C4-2B (cell line): ENCODE results near the gene UBE4A.

Source experiments
- H3K27ac ChIP-seq: fragments of 450-650 bp; 2 replicates; pipeline ENCODE4 v1.5.1; 2017
- ZFX ChIP-seq: fragments of 450-650 bp; IDR thresholded peaks from 2 replicates; pipeline ENCODE4 v1.6.1; 2017
- TF ChIP-seq, protein P1 (sequence below): fragments of 450-650 bp; conservative IDR thresholded peaks from 2 replicates; pipeline ENCODE4 v1.5.1; 2017; ENCODE audit warnings: mild to moderate bottlenecking

Gene UBE4A

GRCh38 chr11:118448294-118448693 lies 88.9 kb downstream of the UBE4A start:
- H3K27ac ChIP-seq = no peak overlapping the region
- TF ChIP-seq, protein P1, sequence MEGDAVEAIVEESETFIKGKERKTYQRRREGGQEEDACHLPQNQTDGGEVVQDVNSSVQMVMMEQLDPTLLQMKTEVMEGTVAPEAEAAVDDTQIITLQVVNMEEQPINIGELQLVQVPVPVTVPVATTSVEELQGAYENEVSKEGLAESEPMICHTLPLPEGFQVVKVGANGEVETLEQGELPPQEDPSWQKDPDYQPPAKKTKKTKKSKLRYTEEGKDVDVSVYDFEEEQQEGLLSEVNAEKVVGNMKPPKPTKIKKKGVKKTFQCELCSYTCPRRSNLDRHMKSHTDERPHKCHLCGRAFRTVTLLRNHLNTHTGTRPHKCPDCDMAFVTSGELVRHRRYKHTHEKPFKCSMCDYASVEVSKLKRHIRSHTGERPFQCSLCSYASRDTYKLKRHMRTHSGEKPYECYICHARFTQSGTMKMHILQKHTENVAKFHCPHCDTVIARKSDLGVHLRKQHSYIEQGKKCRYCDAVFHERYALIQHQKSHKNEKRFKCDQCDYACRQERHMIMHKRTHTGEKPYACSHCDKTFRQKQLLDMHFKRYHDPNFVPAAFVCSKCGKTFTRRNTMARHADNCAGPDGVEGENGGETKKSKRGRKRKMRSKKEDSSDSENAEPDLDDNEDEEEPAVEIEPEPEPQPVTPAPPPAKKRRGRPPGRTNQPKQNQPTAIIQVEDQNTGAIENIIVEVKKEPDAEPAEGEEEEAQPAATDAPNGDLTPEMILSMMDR = no peak
- no peak for TF ChIP-seq ZFX
